ENCODE results near the gene PRICKLE3. TPM values are rescaled to one million over a fixed set of nuclear protein-coding genes. Genes with fewer than 3 reads are reported as not detected.
"Not testable (repeated sequence)": the region's sequence is repeated elsewhere in the genome, so short reads cannot be mapped to it uniquely, and the experiment has no call there.

The PRICKLE3 gene
- polyA plus RNA-seq, 5 donors = 4.2 to 7.3 (median 6.4) TPM

- peak; percentile 84 for DNase-seq
These were observed 22.4 kb downstream of the PRICKLE3 start for GRCh38 chrX:49163555-49164419.

GRCh38 chrX:49162620-49163019, 23.6 kb downstream of the PRICKLE3 start, which contains the start of gene MAGIX:
Gene MAGIX (plus strand): TSS chrX:49162758. CDS start chrX:49162890, 132 bp downstream.
- no peak for DNase-seq

- DNase-seq = no peak
These were observed 24.5 kb downstream of the PRICKLE3 start for GRCh38 chrX:49161632-49162031.

GRCh38 chrX:49160908-49161307, 25.3 kb downstream of the PRICKLE3 start:
- no peak for DNase-seq

- DNase-seq = no peak
These were observed 29.0 kb downstream of the PRICKLE3 start for GRCh38 chrX:49157194-49157593.

GRCh38 chrX:49155900-49156837, 30.0 kb downstream of the PRICKLE3 start:
- peak; percentile 82 to 85 for DNase-seq

- peak; percentile 45 to 54 for DNase-seq
These were observed 30.8 kb downstream of the PRICKLE3 start for GRCh38 chrX:49155243-49155899.

- no peak for DNase-seq
These were observed 32.7 kb downstream of the PRICKLE3 start for GRCh38 chrX:49153467-49153866.

GRCh38 chrX:49149291-49149690, 36.9 kb downstream of the PRICKLE3 start:
- not testable (repeated sequence) for DNase-seq

- DNase-seq = not testable (repeated sequence)
These were observed 37.6 kb downstream of the PRICKLE3 start for GRCh38 chrX:49148390-49149100.

GRCh38 chrX:49147936-49148335, 38.2 kb downstream of the PRICKLE3 start:
- DNase-seq = no peak

- DNase-seq = no peak
These were observed 38.9 kb downstream of the PRICKLE3 start for GRCh38 chrX:49147282-49147681.

- DNase-seq = not testable (repeated sequence)
These were observed 43.0 kb downstream of the PRICKLE3 start for GRCh38 chrX:49143154-49143553.

GRCh38 chrX:49142264-49142663, 43.9 kb downstream of the PRICKLE3 start:
- DNase-seq = not testable (repeated sequence)

- no peak for DNase-seq
These were observed 46.5 kb downstream of the PRICKLE3 start for GRCh38 chrX:49139713-49140112.

GRCh38 chrX:49137492-49137891, 48.7 kb downstream of the PRICKLE3 start:
- DNase-seq = no peak

GRCh38 chrX:49133759-49134158, 52.4 kb downstream of the PRICKLE3 start:
- DNase-seq = no peak

GRCh38 chrX:49132275-49132674, 53.9 kb downstream of the PRICKLE3 start:
- DNase-seq = not testable (repeated sequence)

- no peak for DNase-seq
These were observed 56.7 kb downstream of the PRICKLE3 start for GRCh38 chrX:49129427-49129826.

GRCh38 chrX:49127742-49128258, 58.4 kb downstream of the PRICKLE3 start:
- not testable (repeated sequence) for DNase-seq

Data from right lung (tissue), 5 donors.